Fibroblast of lung (primary cell): Measurements from ENCODE around the gene C9orf153. TPM values are rescaled to one million over a fixed set of nuclear protein-coding genes. Genes with fewer than 3 reads are reported as not detected.
A peak's percentile ranks its signal among the peaks of the same experiment; 100 is the strongest.

Experiments
- DNase-seq, 2 donors: peaks; one replicate each; pipeline versions ENCODE4 v3.0.0 to v3.0.0-alpha.2; 2010; ENCODE audit warnings: low read depth in 2 of 2
- H2AFZ ChIP-seq: 2 replicates; pipeline ENCODE4 v1.5.1; 2012; ENCODE audit warnings: low read length, control low read depth, inconsistent platforms
- H3K27ac ChIP-seq: 2 replicates; pipeline ENCODE4 v1.5.1; 2011; ENCODE audit warnings: low read length, control low read depth; ENCODE audit not compliant: insufficient read depth
- H3K27me3 ChIP-seq: 2 replicates; pipeline ENCODE4 v1.5.1; 2011; ENCODE audit warnings: mild to moderate bottlenecking, low read length; ENCODE audit not compliant: control insufficient read depth, insufficient read depth
- H3K36me3 ChIP-seq: 2 replicates; pipeline ENCODE4 v1.5.1; 2011; ENCODE audit warnings: low read length; ENCODE audit not compliant: control insufficient read depth, insufficient read depth
- H3K4me1 ChIP-seq: 2 replicates; pipeline ENCODE4 v1.5.1; 2011; ENCODE audit warnings: low read length; ENCODE audit not compliant: control insufficient read depth, insufficient read depth; ENCODE audit errors: extremely low read depth
- H3K4me2 ChIP-seq: 2 replicates; pipeline ENCODE4 v1.5.1; 2011; ENCODE audit warnings: low read length, control low read depth; ENCODE audit not compliant: insufficient read depth; ENCODE audit errors: extremely low read depth
- H3K4me3 ChIP-seq, 4 experiments: fragments of 200-600 bp in 1 of 4; sonication (generic) in 1 of 4; replicated peaks in 1 of 4; 2 replicates each; pipeline ENCODE4 v1.5.1; 2011 to 2016; ENCODE audit warnings: low read length in 4 of 4, low read depth in 3 of 4, mild to moderate bottlenecking in 3 of 4, control low read depth in 2 of 4, inconsistent platforms in 1 of 4, mixed read lengths in 1 of 4; ENCODE audit not compliant: insufficient read depth in 1 of 4; ENCODE audit errors: control extremely low read depth in 1 of 4
- H3K79me2 ChIP-seq: 2 replicates; pipeline ENCODE4 v1.5.1; 2012; ENCODE audit warnings: mild to moderate bottlenecking, low read length, inconsistent platforms; ENCODE audit not compliant: control insufficient read depth, insufficient read depth
- H3K9ac ChIP-seq: 2 replicates; pipeline ENCODE4 v1.5.1; 2011; ENCODE audit warnings: mild to moderate bottlenecking, low read length, control low read depth; ENCODE audit not compliant: insufficient read depth
- H3K9me3 ChIP-seq: 2 replicates; pipeline ENCODE4 v1.5.1; 2012; ENCODE audit warnings: low read depth, low read length; ENCODE audit not compliant: control insufficient read depth, insufficient read depth
- H4K20me1 ChIP-seq: 2 replicates; pipeline ENCODE4 v1.5.1; 2011; ENCODE audit warnings: low read length; ENCODE audit not compliant: control insufficient read depth, insufficient read depth; ENCODE audit errors: extremely low read depth
- EZH2 ChIP-seq: IDR thresholded peaks from 2 replicates; pipeline ENCODE4 v1.5.1; 2012; ENCODE audit warnings: low read length, control low read depth, mild to moderate bottlenecking; ENCODE audit errors: missing control alignments
- polyA plus RNA-seq, 2 donors: library from polyadenylated mRNA; depleted of rRNA in 1 of 2; stranded (reverse) in 1 of 2; unstranded in 1 of 2; fragments of >200 nt; gene quantifications; 2 replicates each; pipeline ENCODE4 v1.2.1, GENCODE V29; 2011 to 2012; ENCODE audit warnings: missing spikeins in 1 of 2
- total RNA-seq: library from RNA; depleted of rRNA; stranded (reverse); fragments of >200 nt; gene quantifications from 2 replicates; pipeline ENCODE4 v1.2.1, GENCODE V29; 2014
- TF ChIP-seq, protein P1 (sequence below), 2 donors: IDR thresholded peaks in 1 of 2; conservative IDR thresholded peaks in 1 of 2; 1 replicate in 1 of 2; 2 replicates in 1 of 2; pipeline ENCODE4 v1.5.1; 2011 to 2012; ENCODE audit warnings: low read length in 2 of 2, control low read depth in 1 of 2, inconsistent platforms in 1 of 2, low read depth in 1 of 2, mild to moderate bottlenecking in 1 of 2

C9orf153 gene
- total and polyA plus RNA-seq, 2 donors (not counting 1 experiment from before 2014, with no cell fraction given), result 0.17 TPM

DNA sequence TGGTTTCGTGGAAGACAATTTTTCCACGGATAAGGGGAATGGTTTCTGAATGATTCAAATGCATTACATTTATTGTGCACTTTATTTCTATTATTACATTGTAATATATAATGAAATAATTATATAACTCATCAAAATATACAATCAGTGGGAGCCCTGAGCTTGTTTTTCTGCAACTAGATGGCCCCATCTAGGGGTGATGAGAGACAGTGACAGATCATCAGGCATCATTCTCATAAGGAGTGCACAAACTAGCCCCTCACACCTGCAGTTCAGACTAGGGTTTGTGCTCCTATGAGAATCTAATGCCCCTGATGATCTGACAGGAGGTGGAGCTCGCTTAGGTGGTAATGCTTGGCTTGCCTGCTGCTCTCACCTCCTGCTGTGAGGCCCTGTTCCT is 16.5 kb upstream of the C9orf153 start:
- H3K9me3 ChIP-seq, result no peaks in the 10 kb centered on the region
- H2AFZ ChIP-seq, result no peak overlapping the region
- H3K79me2 ChIP-seq, result peaks cover 43% of the 10 kb centered on the region
- no peak for DNase-seq
- no peak overlapping the region for H3K9ac ChIP-seq
- peaks cover 9% of the 10 kb centered on the region for H3K36me3 ChIP-seq
- no peak overlapping the region for H3K27ac ChIP-seq
- no peak overlapping the region for H3K4me2 ChIP-seq
- H3K27me3 ChIP-seq, result no peaks in the 10 kb centered on the region
- no peak overlapping the region for H3K4me3 ChIP-seq
- TF ChIP-seq EZH2, result no peak
- TF ChIP-seq, protein P1, sequence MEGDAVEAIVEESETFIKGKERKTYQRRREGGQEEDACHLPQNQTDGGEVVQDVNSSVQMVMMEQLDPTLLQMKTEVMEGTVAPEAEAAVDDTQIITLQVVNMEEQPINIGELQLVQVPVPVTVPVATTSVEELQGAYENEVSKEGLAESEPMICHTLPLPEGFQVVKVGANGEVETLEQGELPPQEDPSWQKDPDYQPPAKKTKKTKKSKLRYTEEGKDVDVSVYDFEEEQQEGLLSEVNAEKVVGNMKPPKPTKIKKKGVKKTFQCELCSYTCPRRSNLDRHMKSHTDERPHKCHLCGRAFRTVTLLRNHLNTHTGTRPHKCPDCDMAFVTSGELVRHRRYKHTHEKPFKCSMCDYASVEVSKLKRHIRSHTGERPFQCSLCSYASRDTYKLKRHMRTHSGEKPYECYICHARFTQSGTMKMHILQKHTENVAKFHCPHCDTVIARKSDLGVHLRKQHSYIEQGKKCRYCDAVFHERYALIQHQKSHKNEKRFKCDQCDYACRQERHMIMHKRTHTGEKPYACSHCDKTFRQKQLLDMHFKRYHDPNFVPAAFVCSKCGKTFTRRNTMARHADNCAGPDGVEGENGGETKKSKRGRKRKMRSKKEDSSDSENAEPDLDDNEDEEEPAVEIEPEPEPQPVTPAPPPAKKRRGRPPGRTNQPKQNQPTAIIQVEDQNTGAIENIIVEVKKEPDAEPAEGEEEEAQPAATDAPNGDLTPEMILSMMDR (conservative IDR thresholded peaks at IDR 0.05 in 1 of 2, IDR thresholded peaks at IDR 0.05 in 1 of 2; ENCODE audit: low read depth in 1 of 2, low read length in 2 of 2), result peak; percentile 12 to 31
- no peaks in the 10 kb centered on the region for H4K20me1 ChIP-seq
- peaks cover 2% of the 10 kb centered on the region for H3K4me1 ChIP-seq

DNA sequence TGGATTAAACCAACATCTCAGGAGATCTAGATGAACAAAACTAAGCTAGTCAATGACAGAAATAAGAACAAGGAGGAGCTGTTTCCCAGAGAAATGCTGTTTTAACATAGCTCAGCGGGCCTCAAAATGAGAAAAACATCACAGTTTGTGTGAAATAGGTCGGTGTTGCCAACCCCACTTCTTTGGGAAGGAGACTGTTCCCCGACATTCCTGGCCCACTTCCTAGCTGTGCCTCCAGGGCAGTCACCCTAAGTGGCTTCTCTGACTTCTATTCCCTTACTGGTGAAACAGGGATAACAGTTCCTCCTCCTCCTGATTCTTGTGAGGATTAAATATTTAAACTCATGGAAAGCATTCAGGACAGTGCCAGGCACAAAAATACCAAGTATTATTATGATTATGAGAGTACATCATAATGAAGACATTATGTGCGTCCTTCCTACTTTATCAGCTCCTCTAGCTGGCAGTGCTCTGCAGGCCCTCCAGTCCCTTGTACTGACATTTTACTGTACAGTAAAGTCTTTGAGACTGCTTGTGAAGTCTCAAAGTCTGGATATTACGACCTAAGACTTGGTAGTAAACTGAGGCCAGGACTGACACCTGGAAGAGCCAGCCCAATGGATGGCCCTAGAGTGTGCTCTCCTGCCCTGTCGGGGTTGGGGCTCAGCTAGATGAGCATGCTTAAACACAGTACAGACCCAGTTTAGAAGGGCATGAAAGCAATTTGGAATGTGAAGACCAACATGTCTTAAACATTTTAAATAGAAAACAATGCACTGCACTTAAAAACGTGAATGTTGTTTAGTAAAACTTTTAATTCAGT is 15.6 kb upstream of the C9orf153 start:
- Histone ChIP-seq H3K9me3 (no peaks in the 10 kb centered on the region), H3K36me3 (peaks cover 9% of the 10 kb centered on the region), H3K9ac (no peak overlapping the region), H3K79me2 (peaks cover 33% of the 10 kb centered on the region), H3K4me1 (no peaks in the 10 kb centered on the region), H3K4me2 (no peak overlapping the region), H4K20me1 (no peaks in the 10 kb centered on the region), H3K27ac (no peak overlapping the region), H3K27me3 (no peaks in the 10 kb centered on the region), H2AFZ (no peak overlapping the region), H3K4me3 (no peak overlapping the region)
- no peak for DNase-seq
- TF ChIP-seq EZH2, result no peak
- TF ChIP-seq, protein P1 (conservative IDR thresholded peaks at IDR 0.05 in 1 of 2, IDR thresholded peaks at IDR 0.05 in 1 of 2; ENCODE audit: low read depth in 1 of 2, low read length in 2 of 2), result no peak

DNA sequence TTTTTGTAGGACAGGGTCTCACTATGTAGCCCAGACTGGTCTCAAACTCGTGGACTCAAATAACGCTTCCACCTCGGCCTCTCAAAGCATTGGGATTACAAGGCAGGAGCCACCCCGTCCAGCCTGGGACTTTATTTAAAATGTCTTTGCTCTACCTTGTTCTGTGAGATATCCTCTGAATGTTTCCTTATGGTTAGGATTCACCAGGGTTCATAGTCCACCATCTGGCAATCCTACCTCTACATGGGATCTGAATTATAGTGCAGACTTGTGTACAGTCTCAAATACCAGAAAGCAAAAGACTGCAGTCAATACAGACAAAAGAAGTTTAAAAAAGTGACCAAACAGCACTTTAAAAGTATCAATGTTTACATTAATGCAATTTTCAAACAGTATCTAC is 12.8 kb upstream of the C9orf153 start:
- H3K79me2 ChIP-seq, result peaks cover 10% of the 10 kb centered on the region
- H3K36me3 ChIP-seq, result peaks cover 9% of the 10 kb centered on the region
- no peak for TF ChIP-seq EZH2
- TF ChIP-seq, protein P1 (conservative IDR thresholded peaks at IDR 0.05 in 1 of 2, IDR thresholded peaks at IDR 0.05 in 1 of 2; ENCODE audit: low read depth in 1 of 2, low read length in 2 of 2), result no peak
- no peak overlapping the region for H3K4me3 ChIP-seq
- no peak overlapping the region for H2AFZ ChIP-seq
- no peaks in the 10 kb centered on the region for H3K4me1 ChIP-seq
- no peak overlapping the region for H3K27ac ChIP-seq
- no peak for DNase-seq
- H3K27me3 ChIP-seq, result no peaks in the 10 kb centered on the region
- no peaks in the 10 kb centered on the region for H4K20me1 ChIP-seq
- H3K4me2 ChIP-seq, result no peak overlapping the region
- H3K9ac ChIP-seq, result no peak overlapping the region
- no peaks in the 10 kb centered on the region for H3K9me3 ChIP-seq
